Heart right ventricle (tissue), 16 donors: ENCODE results near the gene SH3RF1. TPM values are rescaled to one million over a fixed set of nuclear protein-coding genes. Genes with fewer than 3 reads are reported as not detected.

Source experiments
- ATAC-seq, 8 donors: fragments of 200-7000 bp; cut with Tn5 transposase; one replicate each; pipeline ENCODE4 v1.9.1; 2020; ENCODE audit warnings: mild to moderate bottlenecking in 8 of 8, moderate library complexity in 8 of 8, moderate number of reproducible peaks in 1 of 8
- DNase-seq, 2 donors: peaks; one replicate each; pipeline ENCODE4 v3.0.0-alpha.2; 2020
- H3K27ac ChIP-seq, 10 donors: fragments of 200-600 bp; sonication (generic) in 2 of 10; one replicate each; pipeline versions ENCODE4 v1.5.0 to v1.8.0; 2020 to 2022; ENCODE audit warnings: mild to moderate bottlenecking in 3 of 10
- H3K27me3 ChIP-seq, 7 donors: fragments of 200-600 bp; one replicate each; pipeline ENCODE4 v1.8.0; 2021 to 2022; ENCODE audit warnings: mild to moderate bottlenecking in 2 of 7
- H3K36me3 ChIP-seq, 9 donors: fragments of 200-600 bp; sonication (generic) in 1 of 9; one replicate each; pipeline versions ENCODE4 v1.5.0 to v1.8.0; 2020 to 2022; ENCODE audit warnings: mild to moderate bottlenecking in 2 of 9
- H3K4me1 ChIP-seq, 9 donors: fragments of 200-600 bp; sonication (generic) in 1 of 9; one replicate each; pipeline versions ENCODE4 v1.5.0 to v1.8.0; 2020 to 2022; ENCODE audit warnings: mild to moderate bottlenecking in 4 of 9
- H3K4me3 ChIP-seq, 10 donors: fragments of 200-600 bp; sonication (generic) in 2 of 10; one replicate each; pipeline versions ENCODE4 v1.5.0 to v1.8.0; 2020 to 2022; ENCODE audit warnings: mild to moderate bottlenecking in 7 of 10, moderate library complexity in 2 of 10
- H3K9me3 ChIP-seq, 11 donors: fragments of 200-600 bp in 10 of 11; sonication (generic) in 2 of 11; one replicate each; pipeline versions ENCODE4 v1.5.0 to v1.8.0; 2013 to 2022; ENCODE audit warnings: mild to moderate bottlenecking in 2 of 11, control low read depth in 1 of 11, moderate library complexity in 1 of 11
- CTCF ChIP-seq, 9 donors: fragments of 200-600 bp; sonication (generic) in 2 of 9; IDR thresholded peaks; one replicate each; pipeline versions ENCODE4 v1.5.0 to v1.8.0; 2021 to 2022; ENCODE audit warnings: antibody characterized with exemption in 9 of 9, mild to moderate bottlenecking in 5 of 9, moderate library complexity in 1 of 9
- WGBS, 2 donors: extraction: QIAGEN DNeasy Blood & Tissue Kit; methylation state at CpG; one replicate each; pipeline ENCODE4 v1.1.7; 2013; ENCODE audit warnings: inconsistent platforms in 1 of 2; 5-methylcytosine and 5-hydroxymethylcytosine counted together
- intact Hi-C, 10 donors: fragments of 100-400 bp; cut with DNase I; formaldehyde crosslinking; loops; one replicate each; pipeline versions ENCODE4 v1.11.1 to v1.14.2; 2022
- polyA plus RNA-seq, 2 donors: library from polyadenylated mRNA; stranded (reverse); fragments of 200-250 nt; gene quantifications; one replicate each; pipeline ENCODE4 v1.2.3, GENCODE V29; 2013
- total RNA-seq, 10 donors: library from RNA; stranded (reverse); fragmentation: NEBNext Ultra II Directional in 3 of 10; extraction: Animal tissue kit (Norgen Biotek cat#: 25700) in 3 of 10; gene quantifications; one replicate each; pipeline versions ENCODE4 v1.2.1 to v1.2.4, GENCODE V29; 2021 to 2023
- donor health status: Arrhythmogenic right ventricular cardiomyopathy.
- donor health status: ischemic (EF 13 %, LVEDD 7.1; RV severe dilation, severe dysfunction).
- donor health status: healthy with polysubstance abuse.
- donor health status: DM: no; HTN: yes; CAD: no.
- donor health status: DM: no; HTN: no; CAD: no.
- donor health status: ischemic (EF 25% LVEDD 6.9; RV normal size, moderate dysfunction).
- donor health status: ischemic (EF 25% LVEDD 5.7; RV mildly dilated, moderate dysfunction).
- donor health status: healthy.
- donor health status: DM: yes; HTN: yes; CAD: no.
- donor health status: Ischemic cardiomyopathy.
- donor health status: ischemic (EF 35%, LVEDD 5.7; RV mildly dilated, moderate dysfunction).
- donor health status: nonischemic (EF 11% LVEDD 7.7; RV severe dilation, severe dysfunction).
- donor health status: DM: yes; HTN: yes; CAD: no.
- donor health status: PGD.
- donor health status: ischemic (EF 29% LVEDD 5.4; RV normal size, mild dysfunction).
- donor health status: nonischemic (EF 23%, LVEDD 6.1; RV moderate dilation, normal function).

SH3RF1 gene
- total and polyA plus RNA-seq, 12 donors = 2.6 to 11.7 (median 8.9) TPM

DNA sequence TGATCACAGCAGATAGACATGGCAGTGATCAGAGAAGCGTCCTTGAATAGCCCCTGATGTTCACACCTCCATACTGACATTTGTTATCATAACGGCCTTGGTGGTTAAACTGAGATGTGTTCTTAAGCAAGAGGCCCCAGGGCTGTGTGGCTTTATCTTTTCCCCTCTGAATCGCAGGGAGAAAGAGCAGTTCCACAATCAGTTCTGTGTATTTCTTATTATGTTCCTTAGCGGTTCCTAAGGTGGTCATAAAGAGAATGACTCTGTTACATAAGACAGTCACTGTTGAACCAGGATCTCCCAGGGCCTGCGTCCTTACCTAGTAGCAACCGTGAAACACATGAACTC lies 207.9 kb downstream of the SH3RF1 start:
- WGBS, 2 donors = 36 to 45% methylated on average over 6 of the region's 6 CpGs
- ATAC-seq (peak in 4 of 8 donors; percentile 2 to 64 (median 30)), DNase-seq (no peak)
- TF ChIP-seq CTCF (IDR thresholded peaks at IDR 0.05) = no peak
- no peaks in the 10 kb centered on the region for H3K9me3 ChIP-seq
- no peaks in the 10 kb centered on the region for H3K27me3 ChIP-seq
- peak overlapping the region; percentile 0 to 89 (median 59) for H3K27ac ChIP-seq
- no peaks in the 10 kb centered on the region for H3K36me3 ChIP-seq
- H3K4me1 ChIP-seq = peaks cover 18 to 57% (median 39%) of the 10 kb centered on the region in 9 donors
- intact Hi-C loops = loop anchor here in 1 of 10 donors (5.0 kb wide), 1 partner anchor 209 kb away; the partner anchor contains the start of gene SH3RF1
- peak overlapping the region in 1 of 10 donors; percentile 10 for H3K4me3 ChIP-seq

- no peaks in the 10 kb centered on the region for H3K9me3 ChIP-seq
- TF ChIP-seq CTCF (IDR thresholded peaks at IDR 0.05) = no peak
- no peak overlapping the region for H3K4me3 ChIP-seq
- DNase-seq (no peak), ATAC-seq (no peak)
- peaks cover 18 to 57% (median 47%) of the 10 kb centered on the region in 9 donors for H3K4me1 ChIP-seq
- intact Hi-C loops = loop anchor here in 1 of 10 donors (2.0 to 5.0 kb wide), 2 partner anchors 19 to 211 kb away; partner anchors contain the start of gene SH3RF1
- H3K27me3 ChIP-seq = no peaks in the 10 kb centered on the region
- no peaks in the 10 kb centered on the region for H3K36me3 ChIP-seq
- WGBS, 2 donors = 92 to 93% methylated on average over 3 of the region's 3 CpGs
- peak overlapping the region in 6 of 10 donors; percentile 51 to 89 (median 84) for H3K27ac ChIP-seq
Observed at GRCh38 chr4:169061386-169061785, 209.4 kb downstream of the SH3RF1 start.

DNA sequence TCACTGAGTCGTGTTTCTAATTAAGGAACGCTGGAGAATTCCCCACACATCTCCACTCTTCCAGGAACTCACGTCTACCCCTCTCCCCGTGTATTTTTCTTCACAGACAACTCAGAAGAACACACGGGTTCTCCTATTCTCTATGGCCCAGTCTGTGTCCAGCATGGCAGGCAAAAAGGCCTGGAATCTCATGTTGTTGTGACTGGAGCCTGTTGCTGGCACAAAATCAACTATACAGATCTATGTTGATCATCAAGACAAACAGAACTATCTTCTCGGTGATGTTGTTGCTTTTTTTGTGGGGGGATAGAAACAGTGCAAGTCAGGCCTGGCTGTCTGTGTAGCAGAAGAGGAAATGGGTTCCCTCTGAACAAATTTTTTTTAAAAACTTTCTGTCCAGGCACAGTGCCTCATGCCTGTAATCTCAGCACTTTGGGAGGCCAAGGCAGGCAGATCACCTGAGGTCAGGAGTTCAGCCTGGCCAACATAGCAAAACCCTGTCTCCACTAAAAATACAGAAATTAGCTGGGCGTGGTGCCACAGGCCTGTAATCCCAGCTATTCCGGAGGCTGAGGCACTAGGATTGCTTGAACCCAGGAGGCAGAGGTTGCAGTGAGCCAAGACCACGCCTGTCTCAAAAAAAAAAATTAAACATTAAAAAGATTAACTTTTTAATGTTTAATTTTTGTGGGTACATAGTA lies 210.2 kb downstream of the SH3RF1 start:
- Histone ChIP-seq H3K9me3 (no peaks in the 10 kb centered on the region), H3K27ac (peak overlapping the region; percentile 77 to 91 (median 86)), H3K4me3 (peak overlapping the region in 1 of 10 donors; percentile 26), H3K36me3 (no peaks in the 10 kb centered on the region), H3K27me3 (no peaks in the 10 kb centered on the region), H3K4me1 (peaks cover 18 to 57% (median 47%) of the 10 kb centered on the region in 9 donors)
- ATAC-seq (peak in 2 of 8 donors; percentile 4 to 5), DNase-seq (no peak)
- no peak for TF ChIP-seq CTCF (IDR thresholded peaks at IDR 0.05)
- WGBS, 2 donors = 46 to 61% methylated on average over 9 of the region's 9 CpGs
- intact Hi-C loops = loop anchor here in 1 of 10 donors (2.0 to 5.0 kb wide), 2 partner anchors 20 to 212 kb away; partner anchors contain the start of gene SH3RF1

- 47 to 62% methylated on average over 22 of the region's 22 CpGs for WGBS, 2 donors
- H3K4me1 ChIP-seq = peaks cover 18 to 57% (median 45%) of the 10 kb centered on the region in 9 donors
- H3K4me3 ChIP-seq = peak overlapping the region in 4 of 10 donors; percentile 3 to 26 (median 10)
- H3K27me3 ChIP-seq = no peaks in the 10 kb centered on the region
- H3K27ac ChIP-seq = peak overlapping the region; percentile 77 to 91 (median 86)
- ATAC-seq (peak; percentile 75 to 92 (median 83)), DNase-seq (peak; percentile 20 to 75)
- intact Hi-C loops = loop anchor here in 2 of 10 donors (2.0 to 5.0 kb wide), 3 partner anchors 21 to 213 kb away; partner anchors contain the start of genes CBR4 (in 1 of the 2) and SH3RF1 (in 1 of the 2)
- TF ChIP-seq CTCF (IDR thresholded peaks at IDR 0.05) = no peak
- no peaks in the 10 kb centered on the region for H3K36me3 ChIP-seq
- no peaks in the 10 kb centered on the region for H3K9me3 ChIP-seq
Observed at GRCh38 chr4:169059306-169060211, 211.2 kb downstream of the SH3RF1 start.
